SU-DHL-6 (cell line): Measurements from ENCODE around the gene RNASET2.

Experiments used
- EZH2phosphoT487 ChIP-seq: fragments of 200-600 bp; sonication (generic), shearing (Covaris generic); conservative IDR thresholded peaks from 2 replicates; pipeline ENCODE4 v1.6.1; 2018; ENCODE audit warnings: mild to moderate bottlenecking, antibody characterized with exemption, low read length, moderate library complexity, mixed read lengths
- TF ChIP-seq, protein P1 (sequence below): fragments of 200-600 bp; sonication (generic); IDR thresholded peaks from one replicate; pipeline ENCODE4 v1.5.1; 2017; ENCODE audit warnings: antibody characterized with exemption, mild to moderate bottlenecking, low read length, moderate library complexity; ENCODE audit not compliant: insufficient read depth, poor library complexity, severe bottlenecking

DNA sequence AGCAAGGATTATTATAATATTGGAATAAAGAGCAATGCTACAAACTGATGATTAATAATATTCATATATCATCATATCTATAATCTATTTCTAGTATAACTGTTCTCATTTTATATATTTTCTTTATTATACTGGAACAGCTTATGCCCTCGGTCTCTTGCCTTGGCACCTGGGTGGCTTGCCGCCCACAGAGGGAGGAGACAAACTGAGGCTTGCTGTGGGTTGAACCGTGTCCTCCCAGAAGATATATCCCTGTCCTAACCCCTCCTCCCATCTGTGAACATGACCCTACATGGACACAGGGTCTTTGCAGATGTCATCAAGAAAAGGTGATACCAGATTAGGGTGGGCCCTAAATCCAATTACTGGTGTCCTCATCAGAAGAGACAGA, 4.7 kb downstream of the RNASET2 start:
- TF ChIP-seq, protein P1, sequence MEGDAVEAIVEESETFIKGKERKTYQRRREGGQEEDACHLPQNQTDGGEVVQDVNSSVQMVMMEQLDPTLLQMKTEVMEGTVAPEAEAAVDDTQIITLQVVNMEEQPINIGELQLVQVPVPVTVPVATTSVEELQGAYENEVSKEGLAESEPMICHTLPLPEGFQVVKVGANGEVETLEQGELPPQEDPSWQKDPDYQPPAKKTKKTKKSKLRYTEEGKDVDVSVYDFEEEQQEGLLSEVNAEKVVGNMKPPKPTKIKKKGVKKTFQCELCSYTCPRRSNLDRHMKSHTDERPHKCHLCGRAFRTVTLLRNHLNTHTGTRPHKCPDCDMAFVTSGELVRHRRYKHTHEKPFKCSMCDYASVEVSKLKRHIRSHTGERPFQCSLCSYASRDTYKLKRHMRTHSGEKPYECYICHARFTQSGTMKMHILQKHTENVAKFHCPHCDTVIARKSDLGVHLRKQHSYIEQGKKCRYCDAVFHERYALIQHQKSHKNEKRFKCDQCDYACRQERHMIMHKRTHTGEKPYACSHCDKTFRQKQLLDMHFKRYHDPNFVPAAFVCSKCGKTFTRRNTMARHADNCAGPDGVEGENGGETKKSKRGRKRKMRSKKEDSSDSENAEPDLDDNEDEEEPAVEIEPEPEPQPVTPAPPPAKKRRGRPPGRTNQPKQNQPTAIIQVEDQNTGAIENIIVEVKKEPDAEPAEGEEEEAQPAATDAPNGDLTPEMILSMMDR: no peak
- TF ChIP-seq EZH2phosphoT487: no peak
